Ovary (tissue), 9 donors: ENCODE results near the gene TUFT1. TPM values are rescaled to one million over a fixed set of nuclear protein-coding genes. Genes with fewer than 3 reads are reported as not detected.

ENCODE experiments used
- DNase-seq, 5 donors: peaks; one replicate each; pipeline ENCODE4 v3.0.0-alpha.2; 2019 to 2020
- H3K27ac ChIP-seq, 2 donors: fragments of 200-600 bp; one replicate each; pipeline versions ENCODE4 v1.5.1 to v1.8.0; 2019 to 2022
- H3K27me3 ChIP-seq: fragments of 200-600 bp; one replicate; pipeline ENCODE4 v1.8.0; 2022
- H3K36me3 ChIP-seq: fragments of 200-600 bp; sonication (generic); one replicate; pipeline ENCODE4 v1.5.1; 2019
- H3K4me1 ChIP-seq: one replicate; pipeline ENCODE4 v1.8.1; 2013; ENCODE audit warnings: mild to moderate bottlenecking, moderate library complexity; ENCODE audit not compliant: insufficient read depth
- H3K4me3 ChIP-seq: fragments of 200-600 bp; sonication (generic); one replicate; pipeline ENCODE4 v1.5.1; 2017
- H3K9me3 ChIP-seq, 2 donors: fragments of 200-600 bp in 1 of 2; sonication (generic) in 1 of 2; one replicate each; pipeline versions ENCODE4 v1.5.1 to v1.8.1; 2013 to 2019; ENCODE audit warnings: mild to moderate bottlenecking in 1 of 2, moderate library complexity in 1 of 2
- CTCF ChIP-seq, 3 donors: fragments of 450-650 bp in 2 of 3; fragments of 200-600 bp in 1 of 3; IDR thresholded peaks; one replicate each; pipeline versions ENCODE4 v1.5.1 to v1.8.0; 2016 to 2022; ENCODE audit warnings: antibody characterized with exemption in 3 of 3, mild to moderate bottlenecking in 1 of 3
- EP300 ChIP-seq: sonication (generic); formaldehyde crosslinking; IDR thresholded peaks from one replicate; pipeline ENCODE4 v1.6.1; 2017; ENCODE audit warnings: antibody characterized with exemption
- POLR2A ChIP-seq: fragments of 450-650 bp; IDR thresholded peaks from one replicate; pipeline ENCODE4 v1.6.1; 2017; ENCODE audit warnings: antibody characterized with exemption, mild to moderate bottlenecking, moderate library complexity
- WGBS, 3 donors: extraction: QIAGEN DNeasy Blood & Tissue Kit in 1 of 3; methylation state at CpG; one replicate each; pipeline versions ENCODE4 v1.1.5 to v1.1.7; 2013 to 2017; 5-methylcytosine and 5-hydroxymethylcytosine counted together
- intact Hi-C, 4 donors: fragments of 100-400 bp; cut with DNase I; formaldehyde crosslinking; loops; one replicate each; pipeline versions ENCODE4 v1.11.0 to v1.15.1; 2022 to 2023
- polyA plus RNA-seq, 2 donors: library from polyadenylated mRNA; stranded (reverse); fragments of 200-250 nt in 1 of 2; fragments of 350-450 nt in 1 of 2; fragmentation: Illumina TruSeq in 1 of 2; extraction: RNeasy Lipid Tissue Mini Kit (QIAGEN cat#74804) in 1 of 2; gene quantifications; one replicate each; pipeline ENCODE4 v1.2.3, GENCODE V29; 2013 to 2014
- total RNA-seq, 7 donors: library from RNA; depleted of rRNA in 2 of 7; stranded (reverse); fragments of >200 nt in 2 of 7; fragmentation: NEBNext Ultra II Directional in 3 of 7; extraction: Animal tissue kit (Norgen Biotek cat#: 25700) in 3 of 7; gene quantifications; one replicate each; pipeline versions ENCODE4 v1.1.0 to v1.2.4, GENCODE V29; 2016 to 2023
- donor health status: DM: no; HTN: no; CAD: no; lungs with moderate emphysema.
- donor health status: DM: no; HTN: no; CAD: no.
- donor health status: Bipolar disorder and iron deficiency.
- donor health status: DM: yes; HTN: yes; CAD: no.
- donor health status: DM: no; HTN: no; CAD: no.
- donor health status: DM: yes; HTN: yes; CAD: no.

The TUFT1 gene
- total and polyA plus RNA-seq, 9 donors = 5.0 to 10.2 (median 7.3) TPM

GRCh38 chr1:151516031-151516511 is 24.0 kb upstream of the TUFT1 start:
- intact Hi-C loops = no loop called here
- no peak for DNase-seq
- WGBS, 3 donors = 32 to 41% (median 40%) methylated on average over 1 of the region's 1 CpG

DNA sequence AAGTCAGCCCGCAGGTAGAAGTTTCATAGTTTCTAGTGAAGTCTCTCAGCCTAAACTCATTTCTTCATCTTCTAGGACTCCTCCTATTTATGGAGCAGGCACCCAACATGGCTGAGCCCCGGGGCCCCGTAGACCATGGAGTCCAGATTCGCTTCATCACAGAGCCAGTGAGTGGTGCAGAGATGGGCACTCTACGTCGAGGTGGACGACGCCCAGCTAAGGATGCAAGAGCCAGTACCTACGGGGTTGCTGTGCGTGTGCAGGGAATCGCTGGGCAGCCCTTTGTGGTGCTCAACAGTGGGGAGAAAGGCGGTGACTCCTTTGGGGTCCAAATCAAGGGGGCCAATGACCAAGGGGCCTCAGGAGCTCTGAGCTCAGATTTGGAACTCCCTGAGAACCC is 21.7 kb upstream of the TUFT1 start:
- Histone ChIP-seq H3K4me1 (peaks cover 7% of the 10 kb centered on the region), H3K27ac (no peak overlapping the region), H3K27me3 (no peaks in the 10 kb centered on the region), H3K4me3 (no peak overlapping the region), H3K36me3 (no peaks in the 10 kb centered on the region), H3K9me3 (no peaks in the 10 kb centered on the region)
- intact Hi-C loops = no loop called here
- no peak for DNase-seq
- 93 to 97% (median 97%) methylated on average over 12 of the region's 12 CpGs for WGBS, 3 donors
- TF ChIP-seq POLR2A (no peak), EP300 (no peak), CTCF (IDR thresholded peaks at IDR 0.05) (no peak)

More at GRCh38 chr1:151516031-151516511, 24.0 kb upstream of the TUFT1 start:
- Histone ChIP-seq H3K9me3 (no peaks in the 10 kb centered on the region), H3K4me3 (no peak overlapping the region), H3K4me1 (peaks cover 12% of the 10 kb centered on the region), H3K36me3 (no peaks in the 10 kb centered on the region), H3K27ac (no peak overlapping the region), H3K27me3 (no peaks in the 10 kb centered on the region)
- TF ChIP-seq EP300 = no peak
- no peak for TF ChIP-seq POLR2A
- no peak for TF ChIP-seq CTCF (IDR thresholded peaks at IDR 0.05)

GRCh38 chr1:151518936-151519335 is 21.2 kb upstream of the TUFT1 start:
- WGBS, 3 donors = 96 to 97% (median 96%) methylated on average over 15 of the region's 15 CpGs
- Histone ChIP-seq H3K36me3 (no peaks in the 10 kb centered on the region), H3K27me3 (no peaks in the 10 kb centered on the region), H3K27ac (no peak overlapping the region), H3K4me1 (peaks cover 7% of the 10 kb centered on the region), H3K4me3 (no peak overlapping the region), H3K9me3 (no peaks in the 10 kb centered on the region)
- DNase-seq = no peak
- intact Hi-C loops = no loop called here
- no peak for TF ChIP-seq POLR2A
- no peak for TF ChIP-seq EP300
- no peak for TF ChIP-seq CTCF (IDR thresholded peaks at IDR 0.05)

GRCh38 chr1:151519667-151520066 is 20.4 kb upstream of the TUFT1 start:
- Histone ChIP-seq H3K9me3 (no peaks in the 10 kb centered on the region), H3K4me1 (peaks cover 7% of the 10 kb centered on the region), H3K36me3 (no peaks in the 10 kb centered on the region), H3K27ac (no peak overlapping the region), H3K27me3 (no peaks in the 10 kb centered on the region), H3K4me3 (no peak overlapping the region)
- DNase-seq = no peak
- intact Hi-C loops = no loop called here
- 64 to 71% (median 68%) methylated on average over 2 of the region's 2 CpGs for WGBS, 3 donors
- no peak for TF ChIP-seq EP300
- TF ChIP-seq CTCF (IDR thresholded peaks at IDR 0.05) = no peak
- TF ChIP-seq POLR2A = no peak
